OCI-LY3 (cell line): ENCODE measurements around the gene ACSF2.

ENCODE experiments used
- CTCF ChIP-seq: fragments of 200-600, 300-600 bp; sonication (generic); IDR thresholded peaks from 2 replicates; pipeline ENCODE4 v1.5.1; 2014; ENCODE audit warnings: antibody characterized with exemption, low read length, low read depth
- EZH2phosphoT487 ChIP-seq: fragments of 200-600 bp; shearing (Covaris generic); IDR thresholded peaks from 2 replicates; pipeline ENCODE4 v1.6.1; 2018; ENCODE audit warnings: antibody characterized with exemption, mixed run types, low read depth

GRCh38 chr17:50412188-50412732 lies 13.8 kb upstream of the ACSF2 start:
- TF ChIP-seq CTCF (no peak), EZH2phosphoT487 (no peak)
